ENCODE data around the gene CCR7.

Gene CCR7, protein sequence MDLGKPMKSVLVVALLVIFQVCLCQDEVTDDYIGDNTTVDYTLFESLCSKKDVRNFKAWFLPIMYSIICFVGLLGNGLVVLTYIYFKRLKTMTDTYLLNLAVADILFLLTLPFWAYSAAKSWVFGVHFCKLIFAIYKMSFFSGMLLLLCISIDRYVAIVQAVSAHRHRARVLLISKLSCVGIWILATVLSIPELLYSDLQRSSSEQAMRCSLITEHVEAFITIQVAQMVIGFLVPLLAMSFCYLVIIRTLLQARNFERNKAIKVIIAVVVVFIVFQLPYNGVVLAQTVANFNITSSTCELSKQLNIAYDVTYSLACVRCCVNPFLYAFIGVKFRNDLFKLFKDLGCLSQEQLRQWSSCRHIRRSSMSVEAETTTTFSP

GRCh38 chr17:40564883-40565768 is at the start of gene CCR7:
TSS of gene CCR7 (minus strand) at chr17:40565472. CDS start at chr17:40565409, 63 bp downstream.
- DNase-seq: peak; percentile 94

DNA sequence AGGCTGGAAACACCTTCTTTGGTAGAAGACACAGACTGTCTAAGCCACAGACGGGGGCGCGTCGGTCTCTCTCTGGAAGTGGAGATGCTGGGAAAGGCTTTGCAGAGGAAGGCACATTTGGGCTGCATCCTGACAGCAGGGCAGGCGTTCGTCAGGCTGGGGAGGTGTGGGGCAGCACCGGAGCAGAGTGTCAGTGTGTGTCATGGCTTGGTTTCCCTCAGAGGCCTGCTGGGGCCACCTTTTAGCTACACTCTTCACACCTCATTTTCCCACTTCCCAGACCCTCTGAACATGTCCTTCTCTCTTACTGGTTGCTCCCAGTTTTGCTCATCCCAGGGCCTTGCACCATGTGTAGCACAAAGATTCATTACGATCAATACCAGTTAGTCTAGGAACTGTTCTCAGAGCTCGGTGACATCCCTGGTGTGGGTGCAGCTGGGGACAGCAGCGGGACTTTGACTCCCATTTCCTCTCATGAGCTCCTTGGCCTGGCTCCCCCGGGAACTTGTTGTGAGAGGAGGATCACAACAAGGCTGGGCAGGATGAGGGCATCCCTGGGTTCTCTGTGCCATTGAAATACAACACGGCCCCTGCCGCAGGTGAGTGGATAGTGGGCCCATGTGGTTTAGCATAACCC is 49.3 kb upstream of the CCR7 start:
- DNase-seq: no peak

DNA sequence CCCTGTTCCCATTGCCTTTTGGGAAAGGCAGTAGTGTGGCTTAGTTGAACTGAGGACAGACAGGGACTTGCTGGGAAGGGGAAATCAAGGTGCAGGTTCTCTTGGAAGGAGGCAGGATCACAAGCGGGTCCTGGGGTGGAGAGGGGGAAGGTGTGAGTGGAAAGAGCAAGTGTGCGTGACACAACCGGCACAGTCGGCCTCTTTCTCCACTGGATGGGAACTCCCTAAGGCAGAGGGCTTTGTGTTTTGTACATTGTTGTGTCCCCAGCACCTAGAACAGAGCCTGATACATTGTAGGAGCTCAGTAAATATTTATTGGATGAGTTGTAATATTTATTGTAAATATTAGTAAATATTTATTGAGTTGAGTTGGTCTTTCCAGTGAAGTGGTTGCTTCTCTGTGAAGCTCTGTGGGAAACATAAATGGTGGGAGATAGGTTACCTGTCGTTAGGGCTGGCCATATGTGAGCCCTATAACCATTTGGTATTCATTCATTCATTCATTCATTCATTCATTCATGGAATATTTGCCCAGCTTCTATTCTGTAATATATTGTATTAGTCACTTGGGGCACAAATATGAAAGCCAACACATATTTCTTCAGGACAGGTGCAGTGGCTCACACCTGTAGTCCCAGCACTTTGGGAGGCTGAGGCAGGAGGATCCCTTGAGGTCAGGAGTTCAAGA is 48.3 kb upstream of the CCR7 start:
- no peak for DNase-seq

DNA sequence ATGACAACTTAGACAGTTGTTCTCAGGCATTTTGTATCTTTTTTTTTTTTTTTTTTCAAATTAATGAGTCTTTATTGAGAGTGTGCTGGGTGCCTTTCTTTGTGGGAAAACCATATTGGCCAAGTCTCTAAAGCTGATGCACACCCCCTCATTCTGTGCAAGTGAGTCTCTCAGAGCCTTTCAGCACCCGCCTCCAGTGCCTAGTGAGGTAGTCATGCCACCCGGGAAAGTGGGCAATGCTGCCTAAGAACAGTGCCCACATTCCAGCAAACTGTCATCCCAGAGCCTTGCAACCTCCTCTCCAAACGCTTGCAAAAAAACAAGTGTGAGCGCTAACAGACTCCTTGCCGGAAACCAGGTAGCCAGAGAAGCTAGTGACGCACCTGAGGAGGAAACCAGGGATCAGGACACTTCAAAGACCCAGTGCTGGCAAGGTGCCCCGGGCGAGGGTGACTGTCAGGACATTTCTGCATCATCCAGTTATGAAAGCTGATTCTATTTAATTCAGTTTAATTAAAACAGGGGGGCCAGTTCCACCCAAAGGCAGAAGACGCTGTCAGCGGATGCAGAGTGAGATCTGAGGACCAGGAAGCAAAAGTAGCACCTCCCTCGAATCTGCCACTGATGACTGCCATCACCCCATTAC is 47.5 kb upstream of the CCR7 start:
- DNase-seq: no peak

- DNase-seq: no peak
Measured at GRCh38 chr17:40611840-40612474, 46.7 kb upstream of the CCR7 start.

- peak; percentile 72 for DNase-seq
Measured at GRCh38 chr17:40610359-40610758, 45.1 kb upstream of the CCR7 start.

GRCh38 chr17:40608061-40608581 is 42.8 kb upstream of the CCR7 start:
- DNase-seq: peak; percentile 77

DNA sequence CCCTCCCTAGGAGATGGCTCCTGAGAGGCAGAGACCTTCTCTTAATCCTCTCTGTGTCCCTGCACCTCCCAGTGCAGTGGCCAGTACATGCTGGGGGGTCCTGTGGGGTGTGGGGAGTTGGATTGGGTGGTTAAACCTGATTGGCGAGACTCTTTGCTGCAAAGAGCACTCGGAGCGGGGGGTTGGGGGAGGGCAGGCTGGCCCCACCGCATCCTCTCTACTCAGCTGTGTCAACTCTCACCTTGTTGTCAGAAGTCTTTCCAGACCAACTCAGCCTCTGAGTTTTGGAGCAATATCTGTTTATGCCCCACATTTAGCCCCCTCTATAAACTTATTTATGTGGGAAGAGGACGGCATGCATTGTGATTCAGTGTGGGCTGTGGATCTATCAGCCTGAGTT is 42.4 kb upstream of the CCR7 start:
- DNase-seq: peak; percentile 50

DNA sequence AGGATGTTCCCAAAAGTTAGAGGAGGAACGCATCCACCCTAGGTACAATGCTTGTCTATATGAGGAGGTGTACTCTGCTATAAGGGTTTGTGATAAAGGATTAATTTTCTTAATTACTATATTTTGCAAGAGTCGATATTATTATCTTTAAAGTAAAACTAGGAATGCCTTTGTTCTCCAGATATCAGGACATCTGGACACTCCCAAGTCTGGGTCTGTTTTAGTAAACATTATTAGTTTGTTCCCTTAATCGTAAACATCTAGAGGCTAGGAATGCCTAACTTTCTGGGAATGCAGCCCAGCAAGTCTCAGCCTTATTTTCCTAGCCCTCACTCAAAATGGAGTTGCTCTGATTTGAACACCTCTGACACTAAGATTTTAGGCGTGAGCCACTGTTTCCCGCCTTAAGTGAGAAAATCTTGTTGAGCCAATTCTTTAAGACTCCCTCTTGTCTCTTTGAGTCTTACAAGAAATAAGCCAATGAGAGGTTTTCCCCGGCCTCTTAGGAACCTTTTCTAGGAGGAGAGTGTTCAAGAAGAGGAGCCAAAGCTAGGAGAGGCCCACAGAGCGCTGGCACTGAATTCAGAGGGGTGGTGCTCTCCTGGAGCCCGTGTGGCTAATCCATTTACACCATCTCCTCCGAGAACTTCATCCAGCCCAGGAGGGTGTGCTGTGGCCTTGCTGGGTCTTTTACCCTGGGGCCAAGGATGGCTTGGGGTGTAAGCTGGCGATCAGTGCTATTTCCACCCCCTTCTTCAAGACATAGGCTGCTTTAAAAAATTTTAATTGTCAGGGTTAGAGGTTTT is 41.5 kb upstream of the CCR7 start:
- DNase-seq: no peak

GRCh38 chr17:40605306-40605705 is 40.0 kb upstream of the CCR7 start:
- DNase-seq: peak; percentile 56

GRCh38 chr17:40604327-40605080 is 39.2 kb upstream of the CCR7 start:
- DNase-seq: no peak

DNA sequence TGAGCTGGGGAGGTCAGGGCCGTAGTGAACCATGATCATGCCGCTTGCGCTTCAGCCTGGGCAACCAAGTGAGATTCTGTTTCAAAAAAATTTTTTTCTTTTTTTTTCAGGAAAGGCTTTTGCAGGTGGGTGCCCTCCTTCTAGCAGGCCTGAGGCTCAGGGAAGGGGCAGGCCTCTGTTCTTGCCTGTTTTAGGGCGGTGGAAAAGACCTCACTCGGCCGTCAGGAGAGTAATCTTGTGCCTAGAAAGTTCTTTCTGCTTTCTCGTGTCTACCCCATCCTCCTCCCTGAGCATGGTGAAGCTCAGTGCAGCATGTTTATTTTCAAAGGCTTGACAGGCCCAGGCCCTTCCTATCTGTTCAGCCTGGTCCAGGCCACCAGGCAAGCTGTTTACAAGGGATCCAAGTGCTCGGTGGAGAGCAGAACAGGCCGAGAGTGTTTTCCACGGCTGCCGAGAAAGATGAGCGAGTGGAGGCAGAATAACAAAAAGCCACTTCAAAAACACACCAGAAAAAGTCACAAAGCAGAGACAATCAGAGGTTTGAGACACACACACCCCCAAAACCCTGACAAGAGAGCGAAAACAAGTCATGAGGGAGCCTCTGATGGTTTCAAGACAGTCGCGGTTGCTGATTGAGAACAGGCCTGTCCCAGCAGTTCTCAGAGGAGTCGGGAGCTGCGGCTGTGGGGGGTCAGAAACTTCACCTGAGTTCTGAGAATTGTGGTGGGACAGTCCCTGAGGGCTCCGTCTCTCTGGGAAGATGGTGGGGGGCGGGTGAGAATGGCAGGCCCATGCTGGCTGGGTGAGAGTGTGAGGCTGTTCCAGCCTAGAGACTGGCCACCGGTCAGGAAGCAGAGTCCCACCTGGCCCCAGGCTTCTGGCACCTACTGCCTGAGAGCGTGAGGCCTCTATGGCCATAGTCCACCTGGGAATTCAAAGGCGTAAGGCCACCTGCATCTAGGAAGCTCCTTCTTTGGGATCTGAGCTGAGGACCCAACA is 37.5 kb upstream of the CCR7 start:
- peak; percentile 84 for DNase-seq

DNA sequence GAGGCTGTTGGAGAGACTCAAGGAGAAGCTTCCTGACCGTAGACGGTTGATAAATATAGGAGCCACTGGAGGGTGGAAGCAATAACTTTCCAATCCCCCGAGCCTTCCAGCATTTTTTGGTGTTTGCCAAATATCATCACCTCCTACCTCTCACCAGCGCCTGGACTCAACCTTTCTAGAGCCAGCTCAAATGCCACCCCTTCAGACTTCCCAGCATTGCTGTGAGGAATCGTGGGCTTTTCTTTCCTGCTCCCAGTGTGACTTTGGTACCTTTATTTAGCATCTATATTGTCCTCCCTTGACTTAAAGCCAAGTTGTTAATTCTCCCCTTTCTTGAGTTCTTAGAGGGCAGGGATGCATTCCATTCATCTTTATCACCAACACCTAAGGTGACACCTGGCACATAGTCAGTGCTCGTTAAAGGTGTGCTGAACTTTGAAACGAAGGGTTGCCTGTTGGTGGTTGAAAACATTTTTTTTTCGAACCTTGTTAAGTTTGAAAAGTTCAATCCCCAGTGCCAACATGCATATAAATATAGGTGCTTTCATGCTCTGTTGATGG is 35.3 kb upstream of the CCR7 start:
- DNase-seq: no peak

DNA sequence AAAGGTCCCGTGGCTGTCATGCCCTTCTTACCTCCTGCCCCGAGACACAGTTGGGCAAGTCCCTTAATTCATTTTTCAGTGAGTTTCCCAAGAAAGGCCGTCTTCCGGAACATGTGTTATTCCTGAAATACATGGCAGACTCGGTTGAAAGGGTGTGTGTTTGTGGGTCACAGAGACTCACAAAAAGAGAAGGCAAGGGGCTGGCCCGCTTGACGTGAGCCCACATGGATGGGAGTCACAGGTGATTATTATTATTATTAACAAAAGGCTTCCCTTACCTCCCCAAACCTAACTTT is 34.1 kb upstream of the CCR7 start:
- DNase-seq: no peak

DNA sequence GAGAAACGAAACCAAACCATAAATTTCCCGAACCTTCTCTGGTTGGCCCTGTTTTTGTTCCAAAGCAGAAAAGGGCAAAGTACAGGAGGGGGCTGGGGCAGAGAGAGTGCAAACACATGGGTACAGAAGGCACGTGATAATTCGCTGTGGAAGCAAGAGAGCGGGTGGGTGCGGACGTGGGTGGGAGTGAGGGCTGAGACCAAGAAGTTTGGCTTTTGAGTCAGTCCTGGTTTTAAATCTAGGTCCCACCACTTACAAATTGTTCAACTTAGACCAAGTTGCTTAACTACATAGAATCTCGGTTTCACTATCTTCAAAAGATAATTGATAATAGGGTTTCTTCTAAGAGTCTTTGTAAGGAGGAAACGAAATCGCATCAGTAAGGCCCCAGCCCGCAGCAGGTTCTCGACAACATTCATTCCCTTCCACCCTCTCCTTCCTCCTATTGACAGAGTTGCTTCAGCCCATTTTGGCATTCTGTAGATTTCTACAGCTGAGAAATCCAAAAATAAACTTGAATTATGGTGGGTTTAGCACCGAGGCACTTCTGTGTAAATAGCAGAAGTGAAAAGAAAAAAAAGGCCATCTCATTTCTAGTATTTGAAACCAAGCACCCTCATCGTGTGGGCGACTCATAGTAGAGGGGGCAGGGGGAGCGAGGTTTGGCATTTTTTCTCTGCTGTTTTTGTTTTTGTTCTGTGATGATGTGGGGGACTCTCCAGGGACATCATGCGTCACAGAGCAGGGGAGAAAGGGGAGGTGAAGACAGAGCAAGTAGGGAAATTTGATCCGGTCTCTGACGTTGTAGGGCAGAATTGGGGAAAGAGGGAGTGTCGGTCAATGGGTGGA is 33.6 kb upstream of the CCR7 start:
- DNase-seq: peak; percentile 86

DNA sequence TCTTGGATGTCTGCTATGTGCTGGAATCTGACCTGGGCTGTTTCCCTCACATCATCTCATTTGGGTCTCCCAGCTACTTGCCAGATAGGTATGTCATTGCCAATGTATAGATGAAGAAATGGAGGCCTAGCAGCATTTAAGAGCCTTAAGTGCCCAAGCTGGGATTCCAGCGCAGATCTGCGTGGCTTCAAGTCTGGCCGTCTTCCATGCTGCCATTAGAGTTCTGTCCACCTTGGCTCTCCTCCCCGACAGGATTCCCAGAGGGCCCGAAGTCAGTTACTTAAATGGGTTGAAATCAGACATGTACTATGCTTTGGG is 33.0 kb upstream of the CCR7 start:
- DNase-seq: no peak

DNA sequence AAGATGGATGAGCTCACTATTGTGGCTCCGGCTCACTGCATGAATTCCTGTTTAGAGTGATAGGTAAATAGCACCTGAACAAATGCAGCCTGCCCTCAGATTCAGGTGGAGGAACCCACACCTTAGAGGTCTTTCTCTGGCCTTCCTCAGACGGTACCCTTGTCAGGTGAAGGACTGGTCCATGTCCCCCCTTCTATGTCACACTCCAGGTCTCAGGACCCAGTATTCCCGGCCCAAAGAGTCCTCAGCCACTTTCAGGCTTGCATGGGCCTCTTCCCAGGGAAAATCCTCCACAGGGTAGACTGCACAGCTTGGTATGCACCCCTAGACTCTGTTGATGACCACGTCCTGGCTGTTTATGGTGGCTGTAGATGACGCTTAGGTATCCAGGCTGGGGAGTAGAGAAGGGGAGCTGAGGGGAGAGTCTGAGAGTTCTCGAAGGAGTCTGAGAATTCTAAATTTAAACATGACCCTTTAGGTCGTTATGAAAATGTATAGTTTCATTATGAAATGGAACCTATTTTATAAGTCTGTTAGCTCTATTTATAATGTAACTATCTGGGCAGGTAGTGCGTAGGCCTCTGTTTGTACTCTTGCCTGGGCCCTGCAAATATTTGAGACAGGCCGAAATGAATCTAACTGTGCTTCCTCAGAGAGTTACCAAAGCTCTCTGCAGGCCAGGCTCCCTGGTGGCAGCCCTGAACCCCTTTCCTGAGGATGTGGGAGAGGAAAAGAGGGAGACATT is 32.5 kb upstream of the CCR7 start:
- DNase-seq: no peak
